ENCODE results near the gene PTCHD4.

Gene PTCHD4

GRCh38 chr6:48069280-48069679 lies 41.7 kb downstream of the PTCHD4 start:
- no peak for TF ChIP-seq CTCF (IDR thresholded peaks at IDR 0.05)
- Histone ChIP-seq H3K36me3 (no peaks in the 10 kb centered on the region), H3K4me3 (no peak overlapping the region), H3K27ac (no peak overlapping the region), H3K27me3 (peaks cover 0 to 21% of the 10 kb centered on the region in 2 donors), H3K4me1 (peaks cover 0 to 12% (median 9%) of the 10 kb centered on the region in 4 donors), H3K9me3 (no peaks in the 10 kb centered on the region)
- intact Hi-C loops (cut with DNase I; ENCODE audit: low total_unique reads), result no loop called here
- DNase-seq, result no peak

GRCh38 chr6:48068278-48069251 lies 42.4 kb downstream of the PTCHD4 start:
- no peaks in the 10 kb centered on the region for H3K9me3 ChIP-seq
- no peaks in the 10 kb centered on the region for H3K36me3 ChIP-seq
- no peak overlapping the region for H3K27ac ChIP-seq
- peak overlapping the region; percentile 29 to 35 for H3K4me3 ChIP-seq
- H3K4me1 ChIP-seq, result peaks cover 0 to 12% (median 9%) of the 10 kb centered on the region in 4 donors
- peaks cover 0 to 21% of the 10 kb centered on the region in 2 donors for H3K27me3 ChIP-seq
- no peak for TF ChIP-seq CTCF (IDR thresholded peaks at IDR 0.05)
- peak in 1 of 2 donors; percentile 60 for DNase-seq
- intact Hi-C loops (cut with DNase I; ENCODE audit: low total_unique reads), result no loop called here

GRCh38 chr6:48067886-48068277 lies 43.1 kb downstream of the PTCHD4 start:
- Histone ChIP-seq H3K36me3 (no peaks in the 10 kb centered on the region), H3K4me1 (peaks cover 0 to 12% (median 9%) of the 10 kb centered on the region in 4 donors), H3K27ac (no peak overlapping the region), H3K9me3 (no peaks in the 10 kb centered on the region), H3K27me3 (peaks cover 0 to 21% of the 10 kb centered on the region in 2 donors), H3K4me3 (no peak overlapping the region)
- intact Hi-C loops (cut with DNase I; ENCODE audit: low total_unique reads), result no loop called here
- DNase-seq, result no peak
- no peak for TF ChIP-seq CTCF (IDR thresholded peaks at IDR 0.05)

- Histone ChIP-seq H3K36me3 (no peaks in the 10 kb centered on the region), H3K9me3 (no peaks in the 10 kb centered on the region), H3K4me1 (peaks cover 0 to 12% (median 9%) of the 10 kb centered on the region in 4 donors), H3K27ac (no peak overlapping the region), H3K4me3 (no peak overlapping the region), H3K27me3 (peaks cover 0 to 21% of the 10 kb centered on the region in 2 donors)
- no peak for DNase-seq
- intact Hi-C loops (cut with DNase I; ENCODE audit: low total_unique reads), result no loop called here
- TF ChIP-seq CTCF (IDR thresholded peaks at IDR 0.05), result no peak
These were observed 43.8 kb downstream of the PTCHD4 start for GRCh38 chr6:48067148-48067712.

- no peaks in the 10 kb centered on the region for H3K9me3 ChIP-seq
- no peaks in the 10 kb centered on the region for H3K4me1 ChIP-seq
- H3K36me3 ChIP-seq, result no peaks in the 10 kb centered on the region
- H3K4me3 ChIP-seq, result no peak overlapping the region
- H3K27ac ChIP-seq, result no peak overlapping the region
- TF ChIP-seq CTCF (IDR thresholded peaks at IDR 0.05), result no peak
- intact Hi-C loops (cut with DNase I; ENCODE audit: low total_unique reads), result no loop called here
- H3K27me3 ChIP-seq, result no peaks in the 10 kb centered on the region
- DNase-seq, result no peak
These were observed 49.6 kb downstream of the PTCHD4 start for GRCh38 chr6:48061265-48061990.

Measured in tibial artery (tissue), 4 donors.